ENCODE data around the gene DPP6. TPM values are rescaled to one million over a fixed set of nuclear protein-coding genes. Genes with fewer than 3 reads are reported as not detected.

DPP6 gene
- total RNA-seq, 3 donors from 2014 or later (not counting 1 experiment from before 2014, with no cell fraction given), result not detected

DNA sequence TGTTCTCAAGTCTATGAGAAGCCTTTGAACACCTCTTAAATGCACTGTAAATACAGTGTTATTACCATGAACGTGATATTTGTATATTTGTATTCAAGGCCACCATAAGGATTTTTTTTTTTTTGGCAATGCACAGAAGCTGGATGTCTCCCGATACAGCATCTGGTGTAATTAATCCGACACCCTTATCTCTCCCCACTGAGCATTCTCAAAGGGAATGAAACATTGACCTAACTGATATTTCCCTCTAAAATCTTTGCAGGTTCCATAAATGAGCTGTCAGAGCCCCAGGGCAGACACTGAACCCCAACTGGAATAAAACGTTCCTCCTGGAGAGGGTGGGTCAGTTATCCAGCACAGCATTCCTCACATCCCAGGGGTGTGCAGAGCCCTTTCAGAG is 634.1 kb downstream of the DPP6 start:
- Mint-ChIP-seq H3K9me3 (peaks cover 5 to 12% of the 10 kb centered on the region in 2 donors), H3K36me3 (no peaks in the 10 kb centered on the region), H3K27me3 (ENCODE audit: low read depth in 2 of 2) (no peaks in the 10 kb centered on the region), H3K4me1 (no peaks in the 10 kb centered on the region), H3K4me3 (no peak overlapping the region), H3K27ac (no peak overlapping the region)
- Histone ChIP-seq H3K4me1 (ENCODE audit: control insufficient read depth, insufficient read depth, low read length) (no peaks in the 10 kb centered on the region), H3K27me3 (ENCODE audit: control insufficient read depth, insufficient read depth, low read length) (no peaks in the 10 kb centered on the region), H3K36me3 (ENCODE audit: control insufficient read depth, insufficient read depth, low read length) (no peaks in the 10 kb centered on the region), H3K9me3 (ENCODE audit: control insufficient read depth, insufficient read depth, low read length) (peaks cover 4% of the 10 kb centered on the region), H3K27ac (ENCODE audit: low read length) (no peak overlapping the region), H3K4me3 (ENCODE audit: low read length) (no peak overlapping the region)
- DNase-seq (no peak), ATAC-seq (no peak)
- TF ChIP-seq, protein P1, sequence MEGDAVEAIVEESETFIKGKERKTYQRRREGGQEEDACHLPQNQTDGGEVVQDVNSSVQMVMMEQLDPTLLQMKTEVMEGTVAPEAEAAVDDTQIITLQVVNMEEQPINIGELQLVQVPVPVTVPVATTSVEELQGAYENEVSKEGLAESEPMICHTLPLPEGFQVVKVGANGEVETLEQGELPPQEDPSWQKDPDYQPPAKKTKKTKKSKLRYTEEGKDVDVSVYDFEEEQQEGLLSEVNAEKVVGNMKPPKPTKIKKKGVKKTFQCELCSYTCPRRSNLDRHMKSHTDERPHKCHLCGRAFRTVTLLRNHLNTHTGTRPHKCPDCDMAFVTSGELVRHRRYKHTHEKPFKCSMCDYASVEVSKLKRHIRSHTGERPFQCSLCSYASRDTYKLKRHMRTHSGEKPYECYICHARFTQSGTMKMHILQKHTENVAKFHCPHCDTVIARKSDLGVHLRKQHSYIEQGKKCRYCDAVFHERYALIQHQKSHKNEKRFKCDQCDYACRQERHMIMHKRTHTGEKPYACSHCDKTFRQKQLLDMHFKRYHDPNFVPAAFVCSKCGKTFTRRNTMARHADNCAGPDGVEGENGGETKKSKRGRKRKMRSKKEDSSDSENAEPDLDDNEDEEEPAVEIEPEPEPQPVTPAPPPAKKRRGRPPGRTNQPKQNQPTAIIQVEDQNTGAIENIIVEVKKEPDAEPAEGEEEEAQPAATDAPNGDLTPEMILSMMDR (IDR thresholded peaks at IDR 0.05), result no peak
- intact Hi-C loops (cut with micrococcal nuclease), result no loop called here
- WGBS (ENCODE audit: insufficient coverage), result 83% methylated on average over 4 of the region's 4 CpGs

- TF ChIP-seq, protein P1 (IDR thresholded peaks at IDR 0.05), result no peak
- peaks cover 5 to 6% of the 10 kb centered on the region in 2 donors for H3K9me3 Mint-ChIP-seq
- H3K27ac ChIP-seq (ENCODE audit: low read length), result no peak overlapping the region
- peaks cover under 1% of the 10 kb centered on the region for H3K9me3 ChIP-seq (ENCODE audit: control insufficient read depth, insufficient read depth, low read length)
- no peaks in the 10 kb centered on the region for H3K27me3 Mint-ChIP-seq (ENCODE audit: low read depth in 2 of 2)
- no peaks in the 10 kb centered on the region for H3K4me1 ChIP-seq (ENCODE audit: control insufficient read depth, insufficient read depth, low read length)
- 76% methylated on average over 3 of the region's 3 CpGs for WGBS (ENCODE audit: insufficient coverage)
- no peak for ATAC-seq
- no peaks in the 10 kb centered on the region for H3K4me1 Mint-ChIP-seq
- H3K36me3 ChIP-seq (ENCODE audit: control insufficient read depth, insufficient read depth, low read length), result no peaks in the 10 kb centered on the region
- H3K27me3 ChIP-seq (ENCODE audit: control insufficient read depth, insufficient read depth, low read length), result no peaks in the 10 kb centered on the region
- no peaks in the 10 kb centered on the region for H3K36me3 Mint-ChIP-seq
- H3K4me3 Mint-ChIP-seq, result no peak overlapping the region
- H3K4me3 ChIP-seq (ENCODE audit: low read length), result no peak overlapping the region
- no peak for DNase-seq
- intact Hi-C loops (cut with micrococcal nuclease), result no loop called here
- no peak overlapping the region for H3K27ac Mint-ChIP-seq
Measured at GRCh38 chr7:154688952-154689351, 636.8 kb downstream of the DPP6 start.

GRCh38 chr7:154690411-154690810 is 638.2 kb downstream of the DPP6 start:
- H3K27ac Mint-ChIP-seq, result no peak overlapping the region
- H3K4me1 Mint-ChIP-seq, result no peaks in the 10 kb centered on the region
- Histone ChIP-seq H3K36me3 (ENCODE audit: control insufficient read depth, insufficient read depth, low read length) (no peaks in the 10 kb centered on the region), H3K4me1 (ENCODE audit: control insufficient read depth, insufficient read depth, low read length) (no peaks in the 10 kb centered on the region), H3K27me3 (ENCODE audit: control insufficient read depth, insufficient read depth, low read length) (no peaks in the 10 kb centered on the region), H3K4me3 (ENCODE audit: low read length) (no peak overlapping the region), H3K27ac (ENCODE audit: low read length) (no peak overlapping the region), H3K9me3 (ENCODE audit: control insufficient read depth, insufficient read depth, low read length) (no peaks in the 10 kb centered on the region)
- no peak for ATAC-seq
- TF ChIP-seq, protein P1 (IDR thresholded peaks at IDR 0.05), result no peak
- H3K36me3 Mint-ChIP-seq, result no peaks in the 10 kb centered on the region
- no peak overlapping the region for H3K4me3 Mint-ChIP-seq
- intact Hi-C loops (cut with micrococcal nuclease), result no loop called here
- H3K27me3 Mint-ChIP-seq (ENCODE audit: low read depth in 2 of 2), result no peaks in the 10 kb centered on the region
- 66% methylated on average over 3 of the region's 3 CpGs for WGBS (ENCODE audit: insufficient coverage)
- DNase-seq, result no peak
- H3K9me3 Mint-ChIP-seq, result peaks cover 3 to 6% of the 10 kb centered on the region in 2 donors

DNA sequence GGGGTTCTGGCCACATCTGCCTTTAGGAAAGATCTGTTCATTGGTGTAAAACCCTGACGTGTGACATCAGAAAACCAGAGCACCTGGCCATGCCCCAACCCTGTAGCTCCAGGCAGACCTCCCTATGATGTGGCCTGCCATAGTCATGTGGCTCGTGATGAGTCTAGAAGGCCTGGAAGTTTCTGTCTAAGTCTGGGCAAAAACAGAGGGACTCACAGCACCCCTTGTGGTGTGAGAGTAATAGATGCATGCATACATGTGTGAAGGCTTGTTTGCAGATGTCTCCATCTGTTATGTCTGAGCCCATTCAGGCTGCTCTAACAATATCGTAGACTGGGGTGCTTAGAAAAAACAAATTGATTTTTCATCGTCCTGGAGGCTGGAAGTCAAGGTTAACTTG is 641.5 kb downstream of the DPP6 start:
- TF ChIP-seq, protein P1 (IDR thresholded peaks at IDR 0.05), result no peak
- H3K4me1 ChIP-seq (ENCODE audit: control insufficient read depth, insufficient read depth, low read length), result no peaks in the 10 kb centered on the region
- ATAC-seq (no peak), DNase-seq (no peak)
- Mint-ChIP-seq H3K9me3 (peaks cover 4 to 7% of the 10 kb centered on the region in 2 donors), H3K4me3 (no peak overlapping the region), H3K27me3 (ENCODE audit: low read depth in 2 of 2) (no peaks in the 10 kb centered on the region), H3K36me3 (no peaks in the 10 kb centered on the region), H3K27ac (no peak overlapping the region), H3K4me1 (no peaks in the 10 kb centered on the region)
- H3K36me3 ChIP-seq (ENCODE audit: control insufficient read depth, insufficient read depth, low read length), result no peaks in the 10 kb centered on the region
- no peak overlapping the region for H3K27ac ChIP-seq (ENCODE audit: low read length)
- no peak overlapping the region for H3K4me3 ChIP-seq (ENCODE audit: low read length)
- intact Hi-C loops (cut with micrococcal nuclease), result no loop called here
- H3K27me3 ChIP-seq (ENCODE audit: control insufficient read depth, insufficient read depth, low read length), result no peaks in the 10 kb centered on the region
- peaks cover 8% of the 10 kb centered on the region for H3K9me3 ChIP-seq (ENCODE audit: control insufficient read depth, insufficient read depth, low read length)
- 77% methylated on average over 4 of the region's 4 CpGs for WGBS (ENCODE audit: insufficient coverage)

Measured in natural killer cell (primary cell).